HEK293T (cell line): ENCODE results near the gene TRAF2.

Experiments used
- SP1 ChIP-seq: fragments of 450-650 bp; IDR thresholded peaks from 2 replicates; pipeline ENCODE4 v1.6.1; 2017
- ZNF384 ChIP-seq: fragments of 450-650 bp; IDR thresholded peaks from 2 replicates; pipeline ENCODE4 v1.6.1; 2016

DNA sequence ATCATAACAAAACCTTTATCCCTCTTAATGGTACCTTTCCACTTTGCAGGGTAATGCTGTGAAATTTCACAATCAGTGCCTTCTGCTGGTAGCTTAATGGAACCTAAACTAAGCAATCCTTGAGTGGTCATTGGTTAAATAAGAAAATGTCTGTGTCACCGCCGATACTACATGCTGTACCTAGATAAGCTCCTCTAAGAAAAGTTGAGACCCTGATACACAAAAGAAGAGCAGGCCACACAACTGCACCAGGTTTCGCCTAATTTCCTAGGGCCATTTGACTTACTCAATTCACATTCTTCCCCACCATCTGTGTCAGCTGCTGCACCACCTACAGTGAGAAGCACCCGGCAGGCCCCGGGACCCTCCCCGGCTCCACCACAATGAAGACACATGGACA is 11.2 kb upstream of the TRAF2 start:
- no peak for TF ChIP-seq SP1
- TF ChIP-seq ZNF384, result no peak
